K562 (cell line): ENCODE results near the gene IMPA2. TPM values are rescaled to one million over a fixed set of nuclear protein-coding genes. Genes with fewer than 3 reads are reported as not detected.

Source experiments
- ATAC-seq: fragments of 200-7000 bp; cut with Tn5 transposase; 3 replicates; pipeline ENCODE4 v1.9.1; 2020; ENCODE audit warnings: moderate library complexity
- BruUV-seq: library from RNA; stranded (reverse); fragments of 400-500 nt; replicated peaks from 2 replicates; lab custom pipeline; 2021; lab: Mats Ljungman, UMichigan
- CTCF ChIA-PET: fragments of 300-600 bp; formaldehyde crosslinking; extraction: SDS; loops from one replicate; lab custom pipeline; 2021; ENCODE audit warnings: low intra/inter-chr PET ratio; lab: Yijun Ruan, JAX
- POLR2A ChIA-PET: fragments of 300-600, 350-650 bp; sonication (Branson Sonifier 250); formaldehyde crosslinking; extraction: SDS; loops from one replicate; lab custom pipeline; 2021; ENCODE audit warnings: antibody characterized with exemption, inconsistent platforms; lab: Yijun Ruan, JAX
- DNase-seq, 4 experiments: peaks; one replicate each; pipeline versions ENCODE4 v3.0.0 to v3.0.0-alpha.2; 2011 to 2018; ENCODE audit warnings: low spot score in 3 of 4, mixed read lengths in 3 of 4; ENCODE audit errors: extremely low read depth in 1 of 4
- FAIRE-seq: peaks from 2 replicates; lab custom pipeline; 2011; peaks lifted over from hg19 to GRCh38; lab: Jason Lieb, UNC
- H2AFZ ChIP-seq: 2 replicates; pipeline ENCODE4 v1.6.0; 2011; ENCODE audit warnings: low read depth, low read length, control low read depth, inconsistent platforms
- H3K27ac ChIP-seq: fragments of 200-600 bp; 3 replicates; pipeline ENCODE4 v1.8.0; 2011; ENCODE audit warnings: low read depth, mild to moderate bottlenecking, control low read depth, inconsistent platforms, low read length, moderate library complexity, mixed read lengths; ENCODE audit errors: extremely low read depth
- H3K27me3 ChIP-seq, 2 experiments: fragments of 300-600 bp in 1 of 2; 2 replicates in 1 of 2; 3 replicates in 1 of 2; pipeline versions ENCODE4 v1.6.0 to v1.8.0; 2011; ENCODE audit warnings: inconsistent platforms in 2 of 2, low read length in 2 of 2, mild to moderate bottlenecking in 1 of 2, mixed read lengths in 1 of 2, moderate library complexity in 1 of 2; ENCODE audit not compliant: control insufficient read depth in 2 of 2, insufficient read depth in 2 of 2
- H3K36me3 ChIP-seq: fragments of 300-600 bp; 3 replicates; pipeline ENCODE4 v1.8.0; 2011; ENCODE audit warnings: mild to moderate bottlenecking, low read length, inconsistent platforms; ENCODE audit not compliant: control insufficient read depth, insufficient read depth
- H3K4me1 ChIP-seq, 2 experiments: fragments of 200-600 bp in 1 of 2; replicated peaks in 1 of 2; 2 replicates in 1 of 2; 3 replicates in 1 of 2; pipeline versions ENCODE4 v1.5.1 to v1.8.0; 2011; ENCODE audit warnings: inconsistent platforms in 2 of 2, low read length in 2 of 2, mild to moderate bottlenecking in 1 of 2, mixed read lengths in 1 of 2, moderate library complexity in 1 of 2; ENCODE audit not compliant: control insufficient read depth in 2 of 2, insufficient read depth in 2 of 2
- H3K4me2 ChIP-seq: 2 replicates; pipeline ENCODE4 v1.6.1; 2011; ENCODE audit warnings: low read length, control low read depth, inconsistent platforms, mixed read lengths; ENCODE audit not compliant: insufficient read depth
- H3K4me3 ChIP-seq: fragments of 200-600 bp; sonication (generic), shearing (Covaris generic); 2 replicates; pipeline ENCODE4 v1.5.1; 2016; ENCODE audit warnings: control low read depth, inconsistent platforms
- H3K79me2 ChIP-seq: fragments of 200-600 bp; 3 replicates; pipeline ENCODE4 v1.8.0; 2011; ENCODE audit warnings: low read length, inconsistent platforms; ENCODE audit not compliant: control insufficient read depth, insufficient read depth
- H3K9ac ChIP-seq, 2 experiments: 2 replicates each; pipeline versions ENCODE4 v1.6.0 to v1.6.1; 2011; ENCODE audit warnings: low read depth in 2 of 2, low read length in 2 of 2, control low read depth in 1 of 2, inconsistent platforms in 1 of 2, mild to moderate bottlenecking in 1 of 2, mixed read lengths in 1 of 2; ENCODE audit not compliant: insufficient read depth in 1 of 2
- H3K9me1 ChIP-seq: one replicate; pipeline ENCODE4 v1.6.0; 2011; ENCODE audit warnings: inconsistent platforms, mild to moderate bottlenecking, low read length, moderate library complexity; ENCODE audit not compliant: control insufficient read depth, insufficient read depth
- H3K9me3 ChIP-seq: replicated peaks from 2 replicates; pipeline ENCODE4 v1.5.1; 2011; ENCODE audit warnings: low read depth, low read length, inconsistent platforms; ENCODE audit not compliant: control insufficient read depth, insufficient read depth
- H4K20me1 ChIP-seq: replicated peaks from 2 replicates; pipeline ENCODE4 v1.6.1; 2011; ENCODE audit warnings: low read length, inconsistent platforms, mixed read lengths; ENCODE audit not compliant: control insufficient read depth, insufficient read depth
- BHLHE40 ChIP-seq: IDR thresholded peaks from 2 replicates; pipeline ENCODE4 v1.6.1; 2011; ENCODE audit warnings: low read length, improper control_type of control experiment
- CTBP1 ChIP-seq: fragments of 450-650 bp; IDR thresholded peaks from 2 replicates; pipeline ENCODE4 v1.6.1; 2016; ENCODE audit warnings: borderline replicate concordance
- GTF2B ChIP-seq: IDR thresholded peaks from 2 replicates; pipeline ENCODE4 v1.6.1; 2011; ENCODE audit not compliant: insufficient read length; ENCODE audit errors: extremely low read depth
- RFX5 ChIP-seq: IDR thresholded peaks from 2 replicates; pipeline ENCODE4 v1.6.1; 2011; ENCODE audit warnings: low read depth, mild to moderate bottlenecking, improper control_type of control experiment, low read length
- SIN3A ChIP-seq, 2 experiments: fragments of 150-350 bp in 1 of 2; IDR thresholded peaks; 2 replicates each; pipeline ENCODE4 v1.6.1; 2011 to 2016; ENCODE audit warnings: borderline replicate concordance in 2 of 2, low read depth in 2 of 2, low read length in 2 of 2, mild to moderate bottlenecking in 2 of 2, moderate library complexity in 2 of 2; ENCODE audit not compliant: control insufficient read depth in 1 of 2
- TAF1 ChIP-seq: IDR thresholded peaks from 2 replicates; pipeline ENCODE4 v1.6.1; 2011; ENCODE audit warnings: mild to moderate bottlenecking, low read length, moderate library complexity; ENCODE audit not compliant: insufficient read depth, control insufficient read depth, severe bottlenecking; ENCODE audit errors: extremely low read depth
- THRAP3 ChIP-seq: fragments of 450-650 bp; IDR thresholded peaks from 2 replicates; pipeline ENCODE4 v1.6.1; 2016; ENCODE audit warnings: mild to moderate bottlenecking, inconsistent platforms, borderline replicate concordance
- ZFP30 ChIP-seq: fragments of 250-450 bp; sonication (Bioruptor Pico); IDR thresholded peaks from 2 replicates; pipeline ENCODE4 v1.8.0; 2022; ENCODE audit warnings: moderate library complexity, mild to moderate bottlenecking, inconsistent platforms, borderline replicate concordance
- ZNF197 ChIP-seq: fragments of 200-800 bp; sonication (Bioruptor generic); IDR thresholded peaks from 2 replicates; pipeline ENCODE4 v1.6.1; 2016; ENCODE audit warnings: low read depth, missing genetic modification characterization, missing compliant biosample characterization
- ZNF408 ChIP-seq: fragments of 250-450 bp; sonication (Bioruptor Pico); IDR thresholded peaks from 2 replicates; pipeline ENCODE4 v1.4.0; 2020; ENCODE audit warnings: low read depth, mild to moderate bottlenecking, moderate library complexity
- WGBS: fragments of 100-300 bp; shearing (Covaris generic); methylation state at CpG from one replicate; pipeline ENCODE4 v1.1.6; 2016; ENCODE audit warnings: low coverage, mixed read lengths; ENCODE audit not compliant: insufficient coverage; ENCODE audit errors: missing lambda C conversion rate; 5-methylcytosine and 5-hydroxymethylcytosine counted together
- in situ Hi-C: fragments of 300-500 bp; cut with MboI; formaldehyde crosslinking; loops from 4 replicates; pipeline ENCODE4 v1.15.0; 2018; ENCODE audit warnings: inconsistent platforms, mixed read lengths
- intact Hi-C: fragments of 100-400 bp; cut with micrococcal nuclease; formaldehyde crosslinking; loops from 2 replicates; pipeline ENCODE4 v1.14.2; 2022
- polyA plus RNA-seq, 8 experiments: library from polyadenylated mRNA; depleted of rRNA in 4 of 8; stranded (reverse) in 5 of 8; unstranded in 3 of 8; fragments of >200 nt; fragmentation: Nextera tagmentation in 2 of 8; fragmentation: Illumina TruSeq in 1 of 8; extraction: Ambion mirVana in 2 of 8; extraction: Trizol in 1 of 8; gene quantifications; 2 replicates each; pipeline versions ENCODE4 v1.2.1 to v1.2.3, GENCODE V29; 2011 to 2014; ENCODE audit warnings: inconsistent platforms in 1 of 8, missing spikeins in 1 of 8
- total RNA-seq, 7 experiments: library from RNA; depleted of rRNA in 6 of 7; stranded (reverse); fragments of >200 nt in 6 of 7; fragmentation: Illumina TruSeq in 2 of 7; extraction: Trizol in 2 of 7; gene quantifications; 2 replicates each; pipeline versions ENCODE4 v1.2.1 to v1.2.3, GENCODE V29; 2011 to 2021; ENCODE audit warnings: low replicate concordance in 1 of 7
- TF ChIP-seq, protein P1 (sequence below): IDR thresholded peaks from 2 replicates; pipeline ENCODE4 v1.6.1; 2011; ENCODE audit warnings: borderline replicate concordance, low read depth, mild to moderate bottlenecking, moderate library complexity, low read length; ENCODE audit not compliant: insufficient read depth, poor library complexity, severe bottlenecking

IMPA2 gene
- total and polyA plus RNA-seq, 9 of the 15 experiments (the other 6 are each of a cell fraction or from before 2014, with no cell fraction given): 0.62 to 11.3 (median 5.7) TPM

DNA sequence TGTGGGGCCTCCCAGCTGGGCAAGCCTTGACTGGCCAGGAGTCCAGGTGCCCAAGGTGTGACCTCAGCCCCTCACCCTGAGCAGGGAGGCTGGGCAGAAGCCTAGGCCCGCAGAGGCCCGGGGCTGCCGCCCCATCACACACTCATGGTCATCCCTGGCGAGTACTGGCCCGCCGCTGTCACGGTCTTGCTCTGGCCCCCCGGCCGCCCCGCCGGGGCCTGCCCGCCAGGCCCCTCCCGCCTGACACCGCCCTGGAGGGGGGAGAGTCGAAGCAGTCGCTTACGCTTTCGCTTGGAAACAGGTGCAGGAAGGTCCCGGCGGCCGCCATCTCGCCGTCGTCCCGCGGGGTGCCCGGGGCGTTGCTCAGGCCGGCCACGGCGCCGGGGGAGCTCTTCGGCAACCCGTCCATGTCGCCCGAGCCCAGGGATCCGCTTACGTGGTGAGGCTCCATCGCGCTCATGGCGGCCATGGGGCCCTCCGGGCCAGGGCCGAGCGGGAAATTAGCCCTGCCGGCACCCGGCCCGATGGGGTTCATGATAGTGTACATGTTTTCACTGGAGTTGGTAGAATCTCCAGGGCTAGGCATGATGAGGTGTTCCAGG is 85.7 kb downstream of the IMPA2 start:
- peak; percentile 39 for ATAC-seq
- no peak for TF ChIP-seq ZFP30
- TF ChIP-seq BHLHE40: no peak
- TF ChIP-seq CTBP1: no peak
- no peaks in the 10 kb centered on the region for H3K36me3 ChIP-seq
- H3K9me1 ChIP-seq: no peaks in the 10 kb centered on the region
- peaks cover 0 to 19% of the 10 kb centered on the region in 2 experiments; a peak in 2 of 5 replicates for H3K4me1 ChIP-seq
- H3K4me3 ChIP-seq: no peak overlapping the region
- no peaks in the 10 kb centered on the region for H3K79me2 ChIP-seq
- no peak for DNase-seq
- no peak overlapping the region for H3K9ac ChIP-seq
- WGBS: 22% methylated on average over 11 of the region's 47 CpGs
- H3K27ac ChIP-seq: no peak overlapping the region
- POLR2A ChIA-PET: interaction anchor here (0.6 kb wide), 1 partner anchor 310 kb away, joined by 3 read pairs; the partner anchor contains the start of gene AFG3L2
- no peaks in the 10 kb centered on the region for H4K20me1 ChIP-seq
- no peaks in the 10 kb centered on the region for H3K9me3 ChIP-seq
- CTCF ChIA-PET: no interaction called here
- in situ Hi-C loops (no loop called here), intact Hi-C loops (no loop called here)
- H2AFZ ChIP-seq: no peak overlapping the region
- no peak for FAIRE-seq
- no TSS peak for BruUV-seq
- H3K27me3 ChIP-seq: peaks cover 2 to 23% of the 10 kb centered on the region in 2 experiments; a peak in 4 of 5 replicates
- no peak overlapping the region for H3K4me2 ChIP-seq

DNA sequence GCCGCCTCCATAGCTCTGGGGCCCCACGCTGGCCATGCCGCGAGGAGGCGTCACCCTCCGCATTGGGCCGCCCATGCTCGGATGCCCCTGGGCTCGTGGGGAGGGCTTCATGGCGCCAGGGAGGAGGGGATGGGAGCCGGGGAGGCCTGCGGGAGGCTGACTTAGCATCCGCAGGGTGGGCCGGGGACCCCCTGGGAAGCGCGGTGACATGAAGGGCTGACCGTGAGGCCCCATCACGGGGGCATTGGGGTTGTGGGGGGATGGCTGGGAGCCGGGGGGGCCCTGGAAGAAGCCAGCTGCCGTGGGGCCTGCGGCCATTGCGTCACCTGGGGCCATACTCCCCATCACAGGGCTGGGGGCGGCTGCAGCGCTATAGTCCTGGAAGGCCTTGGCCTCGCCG is 86.4 kb downstream of the IMPA2 start:
- Histone ChIP-seq H3K79me2 (no peaks in the 10 kb centered on the region), H3K9me1 (no peaks in the 10 kb centered on the region), H3K9me3 (no peaks in the 10 kb centered on the region), H3K27ac (no peak overlapping the region), H3K27me3 (peaks cover 2 to 22% of the 10 kb centered on the region in 2 experiments; a peak in 4 of 5 replicates), H3K4me1 (peaks cover 0 to 19% of the 10 kb centered on the region in 2 experiments; a peak in 2 of 5 replicates), H4K20me1 (no peaks in the 10 kb centered on the region), H3K4me3 (no peak overlapping the region), H3K36me3 (no peaks in the 10 kb centered on the region), H2AFZ (no peak overlapping the region), H3K4me2 (no peak overlapping the region), H3K9ac (no peak overlapping the region)
- intact Hi-C loops (no loop called here), in situ Hi-C loops (no loop called here)
- FAIRE-seq (no peak), DNase-seq (no peak), ATAC-seq (no peak)
- ChIA-PET CTCF (no interaction called here), POLR2A (interaction anchor here (0.6 to 1.2 kb wide), 2 partner anchors 19 to 309 kb away, joined by 3 read pairs; partner anchors contain the start of gene AFG3L2)
- BruUV-seq: no TSS peak
- WGBS: 55% methylated on average over 11 of the region's 26 CpGs
- TF ChIP-seq ZNF408 (CRISPR knock-in tag) (no peak), ZNF197 (no peak), TAF1 (no peak), THRAP3 (no peak), RFX5 (no peak), SIN3A (IDR thresholded peaks at IDR 0.05; ENCODE audit: borderline replicate concordance in 2 of 2, control insufficient read depth in 1 of 2, low read depth in 2 of 2, low read length in 2 of 2) (no peak), GTF2B (no peak)
- TF ChIP-seq, protein P1, sequence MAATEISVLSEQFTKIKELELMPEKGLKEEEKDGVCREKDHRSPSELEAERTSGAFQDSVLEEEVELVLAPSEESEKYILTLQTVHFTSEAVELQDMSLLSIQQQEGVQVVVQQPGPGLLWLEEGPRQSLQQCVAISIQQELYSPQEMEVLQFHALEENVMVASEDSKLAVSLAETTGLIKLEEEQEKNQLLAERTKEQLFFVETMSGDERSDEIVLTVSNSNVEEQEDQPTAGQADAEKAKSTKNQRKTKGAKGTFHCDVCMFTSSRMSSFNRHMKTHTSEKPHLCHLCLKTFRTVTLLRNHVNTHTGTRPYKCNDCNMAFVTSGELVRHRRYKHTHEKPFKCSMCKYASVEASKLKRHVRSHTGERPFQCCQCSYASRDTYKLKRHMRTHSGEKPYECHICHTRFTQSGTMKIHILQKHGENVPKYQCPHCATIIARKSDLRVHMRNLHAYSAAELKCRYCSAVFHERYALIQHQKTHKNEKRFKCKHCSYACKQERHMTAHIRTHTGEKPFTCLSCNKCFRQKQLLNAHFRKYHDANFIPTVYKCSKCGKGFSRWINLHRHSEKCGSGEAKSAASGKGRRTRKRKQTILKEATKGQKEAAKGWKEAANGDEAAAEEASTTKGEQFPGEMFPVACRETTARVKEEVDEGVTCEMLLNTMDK: no peak
